GM18517 (cell line): ENCODE results near the gene LACTBL1.

Experiments used
- ATAC-seq: cut with Tn5 transposase; IDR thresholded peaks from one replicate; pipeline ENCODE4 v1.9.1; 2021; ENCODE audit warnings: mild to moderate bottlenecking, moderate library complexity; ENCODE audit not compliant: unreplicated experiment

The LACTBL1 gene

GRCh38 chr1:22976461-22977243 is 4.0 kb upstream of the LACTBL1 start:
- ATAC-seq, result peak; percentile 56

DNA sequence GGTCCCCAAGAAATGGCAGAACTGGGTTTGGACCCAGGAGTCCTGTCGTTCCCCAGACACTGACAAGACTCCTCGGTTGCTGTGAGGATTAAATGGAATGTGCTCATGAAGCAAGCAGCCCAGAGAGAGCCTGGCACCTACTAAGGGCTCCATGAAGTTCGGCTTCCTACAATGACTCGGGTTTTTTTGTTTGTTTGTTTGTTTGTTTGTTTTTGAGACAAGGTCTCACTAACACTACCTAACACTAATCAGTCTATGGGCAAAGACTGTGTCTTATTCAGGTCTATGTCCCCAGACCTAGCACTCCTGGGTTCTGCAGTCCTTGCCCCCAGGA is 3.4 kb upstream of the LACTBL1 start:
- no peak for ATAC-seq

- ATAC-seq, result no peak
Measured at GRCh38 chr1:22975694-22976093, 3.0 kb upstream of the LACTBL1 start.

DNA sequence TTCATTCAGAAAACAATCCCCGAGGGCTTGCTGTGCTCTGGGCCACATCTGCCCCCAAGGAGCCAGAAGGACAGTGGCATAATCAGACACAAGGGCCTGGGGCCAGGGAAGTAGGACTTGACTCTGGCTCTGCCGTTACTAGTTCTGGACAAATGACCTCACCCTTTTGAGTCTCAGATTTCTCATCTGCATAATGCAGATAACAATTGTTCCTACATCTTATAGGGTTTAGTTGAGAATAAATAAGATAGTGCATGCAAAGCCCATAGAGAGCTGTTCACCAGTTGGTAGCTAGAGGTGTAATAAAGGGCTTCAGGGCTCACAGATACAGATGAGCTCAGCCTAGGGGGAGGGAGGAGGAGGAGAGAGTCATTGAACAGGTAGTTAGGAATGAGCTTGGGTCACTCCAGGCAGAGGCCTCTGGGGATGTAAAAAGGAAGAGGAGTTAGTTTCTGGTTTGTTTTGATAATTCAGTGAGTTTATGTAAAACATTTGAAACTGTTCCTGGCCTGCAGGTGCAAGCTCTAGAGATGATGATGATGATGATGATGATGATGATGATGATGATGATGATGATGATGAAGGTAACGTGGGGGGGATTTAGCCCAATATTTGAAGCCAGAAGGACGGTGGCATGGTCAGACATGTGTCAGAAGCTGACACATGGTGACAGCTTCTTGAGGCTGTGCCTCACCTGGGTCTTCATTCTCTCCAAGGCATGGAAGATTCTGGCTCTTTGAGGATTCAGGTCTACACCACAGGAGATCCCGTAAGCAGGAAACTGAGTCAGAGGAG is 858 bp downstream of the LACTBL1 start:
- no peak for ATAC-seq

DNA sequence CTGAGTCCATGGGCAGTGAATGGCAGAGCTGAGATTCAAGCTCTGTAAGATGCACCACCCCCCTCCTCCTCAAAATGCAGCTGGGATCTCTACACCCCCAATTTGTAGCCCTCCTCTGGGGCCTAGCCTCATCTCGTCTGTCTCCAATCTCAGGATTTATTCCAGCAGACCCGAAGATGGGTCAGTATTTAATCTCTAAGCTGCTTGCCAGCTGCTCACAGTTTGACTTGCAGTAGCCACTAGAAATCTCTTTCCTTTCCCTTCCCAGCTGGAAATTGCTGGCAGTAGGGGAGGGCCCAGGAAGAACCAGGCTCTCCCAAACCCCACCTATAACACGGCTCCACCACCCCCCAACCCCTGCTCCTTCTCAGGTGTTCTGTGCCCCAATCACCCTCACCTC is 1.5 kb downstream of the LACTBL1 start:
- ATAC-seq, result no peak

GRCh38 chr1:22970096-22970495 is 2.6 kb downstream of the LACTBL1 start:
- no peak for ATAC-seq

GRCh38 chr1:22969304-22969709 is 3.4 kb downstream of the LACTBL1 start:
- no peak for ATAC-seq

DNA sequence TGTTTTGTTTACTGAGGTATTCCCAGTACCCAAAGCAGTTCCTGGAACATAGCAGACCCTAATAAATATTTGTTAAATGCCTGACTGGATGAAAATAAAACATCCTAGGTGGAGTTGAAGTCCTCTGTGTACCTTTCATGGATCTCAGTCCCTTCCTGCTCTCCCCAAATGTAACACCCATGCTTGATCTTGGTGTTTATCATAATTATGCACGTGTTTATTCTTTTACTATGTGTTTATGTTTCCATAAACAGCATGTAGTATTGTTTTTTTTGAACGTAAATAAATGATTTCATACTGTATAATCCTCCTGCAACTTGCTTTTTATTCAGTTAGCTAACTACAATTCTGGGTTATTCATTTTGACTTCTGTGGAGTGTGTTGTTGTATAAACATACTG is 4.8 kb downstream of the LACTBL1 start:
- no peak for ATAC-seq

- no peak for ATAC-seq
Measured at GRCh38 chr1:22966309-22966708, 6.4 kb downstream of the LACTBL1 start.

DNA sequence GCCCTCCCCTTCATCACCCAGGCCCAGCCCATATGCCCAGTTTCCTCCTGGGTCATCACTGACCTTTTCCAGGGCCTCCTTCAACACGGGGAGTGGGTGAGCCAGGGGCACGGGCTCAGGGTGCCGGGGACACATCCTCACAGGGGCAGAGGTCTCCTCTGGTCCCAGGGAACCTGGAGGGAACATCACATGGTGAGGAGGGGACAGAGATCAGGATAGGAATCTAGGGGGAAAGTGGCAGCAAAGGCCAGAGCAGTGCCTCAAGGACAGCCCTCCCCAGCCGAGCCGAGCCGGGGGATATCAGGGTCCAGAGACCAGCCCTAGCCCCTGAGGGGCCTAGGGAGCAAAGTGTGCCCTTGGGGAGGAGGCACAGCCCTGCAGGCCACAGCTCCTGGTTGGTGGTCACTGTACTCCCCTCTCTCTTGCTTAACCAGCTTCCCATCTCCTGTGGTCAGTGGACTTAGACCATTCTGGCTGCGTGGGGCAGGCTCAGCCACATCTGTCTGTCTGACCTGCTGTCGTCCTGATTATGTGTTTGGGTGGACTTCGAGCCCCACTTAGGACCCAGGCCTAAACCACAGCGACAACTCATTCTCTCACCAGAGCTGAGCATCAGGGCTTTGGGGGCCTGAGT is 9.5 kb downstream of the LACTBL1 start:
- no peak for ATAC-seq

DNA sequence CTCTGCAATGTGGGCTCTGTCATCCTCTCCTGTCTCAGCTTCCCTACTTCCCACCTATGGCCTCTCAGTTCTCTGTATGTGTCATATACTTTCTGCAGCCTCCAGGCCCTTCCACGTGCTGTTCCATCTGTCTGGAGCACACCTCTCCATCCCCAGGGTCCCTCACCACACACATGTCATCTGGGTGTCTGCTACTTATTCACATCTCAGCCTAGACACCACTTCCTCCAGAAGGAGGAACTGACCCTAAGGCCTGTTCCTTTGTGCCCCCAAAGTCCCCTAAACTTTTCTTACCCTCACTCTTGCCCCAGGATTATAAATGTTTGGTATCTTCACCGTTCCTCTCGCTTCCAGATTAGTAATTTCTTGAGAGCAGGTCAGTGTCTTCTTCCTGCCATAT is 10.1 kb downstream of the LACTBL1 start:
- no peak for ATAC-seq

GRCh38 chr1:22959545-22960360 is 12.9 kb downstream of the LACTBL1 start:
- ATAC-seq, result no peak

DNA sequence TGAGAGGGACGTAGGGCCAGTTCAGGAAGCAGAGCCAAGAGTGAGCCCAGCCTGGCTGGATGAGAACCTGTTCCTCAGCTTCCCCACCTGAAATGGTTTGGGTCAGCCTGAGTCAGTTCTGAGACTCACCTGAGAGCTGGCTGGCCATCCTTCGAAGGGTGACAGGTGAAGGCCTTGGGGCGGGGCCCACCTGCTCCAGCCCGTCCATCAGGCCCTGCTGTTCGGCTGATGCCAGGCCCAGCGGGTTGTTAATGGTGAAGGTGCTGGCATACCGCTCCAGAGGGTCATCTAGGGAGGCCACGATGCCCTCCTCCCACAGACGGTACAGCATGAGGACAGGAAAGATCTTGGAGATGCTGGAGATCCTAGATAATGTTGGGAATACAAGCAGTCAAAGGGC is 14.1 kb downstream of the LACTBL1 start:
- no peak for ATAC-seq

DNA sequence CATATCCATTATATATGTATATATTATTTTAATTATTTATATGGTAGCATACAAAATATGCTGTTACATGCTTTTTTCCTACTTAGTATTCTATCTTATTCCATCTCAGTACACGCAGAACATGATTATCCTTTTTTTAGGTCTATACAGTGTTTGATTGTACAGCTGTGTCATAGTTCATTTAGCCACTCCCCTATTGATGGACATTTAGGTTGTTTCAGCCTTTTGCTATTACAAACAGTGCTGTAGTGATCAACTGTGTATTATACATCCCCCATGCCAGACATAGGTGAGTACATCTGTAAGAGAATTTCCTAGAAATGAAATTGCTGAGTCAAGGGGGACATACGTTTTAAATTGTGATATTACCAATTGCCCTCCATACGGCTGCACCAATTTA is 15.6 kb downstream of the LACTBL1 start:
- ATAC-seq, result no peak

- no peak for ATAC-seq
Measured at GRCh38 chr1:22955146-22955545, 17.5 kb downstream of the LACTBL1 start.

DNA sequence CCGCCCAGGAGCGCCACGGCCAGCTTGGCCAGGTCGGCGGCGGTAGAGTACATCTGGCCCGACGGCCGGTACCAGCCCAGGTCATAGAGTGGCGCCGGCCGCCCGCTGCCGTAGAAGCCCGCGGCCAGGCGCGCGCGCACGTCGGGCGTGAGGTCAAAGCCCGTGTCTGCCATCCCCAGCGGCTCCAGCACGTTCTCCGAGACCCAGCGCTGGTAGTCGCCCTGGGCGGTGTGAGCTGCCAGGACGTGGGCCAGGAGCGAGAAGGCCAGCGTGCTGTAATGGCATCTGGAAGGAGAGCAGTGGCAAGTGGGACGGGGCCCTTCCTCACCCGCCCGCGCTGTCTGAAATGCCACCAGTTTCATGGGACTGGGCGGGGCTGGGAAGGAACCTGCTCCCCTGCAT is 18.9 kb downstream of the LACTBL1 start:
- no peak for ATAC-seq

DNA sequence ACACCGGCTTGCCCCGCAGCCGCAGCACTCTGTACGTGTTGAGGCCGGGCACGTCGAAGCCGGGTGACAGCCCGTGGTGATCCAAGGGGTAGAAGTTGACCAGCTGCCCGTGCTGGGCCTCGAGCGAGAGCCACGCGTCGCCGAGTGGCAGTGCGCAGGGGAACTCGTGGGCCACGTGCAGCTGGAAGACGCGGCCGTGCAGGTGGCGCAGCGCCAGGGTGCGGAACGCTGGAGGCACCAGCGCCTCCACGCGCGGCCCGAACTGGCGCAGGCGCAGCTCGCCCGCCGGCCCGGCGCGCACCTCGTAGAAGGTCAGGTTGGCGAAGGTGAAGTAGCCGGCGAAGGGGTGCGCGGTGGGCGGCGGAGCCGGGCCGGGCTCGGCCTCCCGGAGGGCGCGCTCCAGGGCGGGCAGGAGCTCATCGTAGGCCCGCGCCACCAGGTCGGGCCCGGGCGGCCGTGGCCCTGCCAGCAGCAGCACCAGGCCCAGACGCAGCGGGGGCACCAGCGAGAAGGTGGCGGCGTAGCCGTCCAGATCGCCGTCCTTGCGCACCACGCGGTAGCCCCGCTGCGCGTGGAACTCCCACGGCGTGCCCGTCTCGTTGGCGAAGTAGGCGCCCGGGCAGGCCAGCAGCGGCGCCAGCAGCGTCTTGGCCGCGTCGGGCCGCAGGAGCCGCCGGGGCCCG is 19.5 kb downstream of the LACTBL1 start:
- no peak for ATAC-seq

GRCh38 chr1:22952694-22953056 is 20.0 kb downstream of the LACTBL1 start:
- no peak for ATAC-seq

- no peak for ATAC-seq
Measured at GRCh38 chr1:22951796-22952195, 20.9 kb downstream of the LACTBL1 start.

- no peak for ATAC-seq
Measured at GRCh38 chr1:22949822-22950331, 22.8 kb downstream of the LACTBL1 start.
